Heart right ventricle (tissue), 16 donors: ENCODE results near the gene ADGRE3. TPM values are rescaled to one million over a fixed set of nuclear protein-coding genes. Genes with fewer than 3 reads are reported as not detected.

Source experiments
- ATAC-seq, 8 donors: fragments of 200-7000 bp; cut with Tn5 transposase; one replicate each; pipeline ENCODE4 v1.9.1; 2020; ENCODE audit warnings: mild to moderate bottlenecking in 8 of 8, moderate library complexity in 8 of 8, moderate number of reproducible peaks in 1 of 8
- DNase-seq, 2 donors: peaks; one replicate each; pipeline ENCODE4 v3.0.0-alpha.2; 2020
- H3K27ac ChIP-seq, 10 donors: fragments of 200-600 bp; sonication (generic) in 2 of 10; one replicate each; pipeline versions ENCODE4 v1.5.0 to v1.8.0; 2020 to 2022; ENCODE audit warnings: mild to moderate bottlenecking in 3 of 10
- H3K27me3 ChIP-seq, 7 donors: fragments of 200-600 bp; one replicate each; pipeline ENCODE4 v1.8.0; 2021 to 2022; ENCODE audit warnings: mild to moderate bottlenecking in 2 of 7
- H3K36me3 ChIP-seq, 9 donors: fragments of 200-600 bp; sonication (generic) in 1 of 9; one replicate each; pipeline versions ENCODE4 v1.5.0 to v1.8.0; 2020 to 2022; ENCODE audit warnings: mild to moderate bottlenecking in 2 of 9
- H3K4me1 ChIP-seq, 9 donors: fragments of 200-600 bp; sonication (generic) in 1 of 9; one replicate each; pipeline versions ENCODE4 v1.5.0 to v1.8.0; 2020 to 2022; ENCODE audit warnings: mild to moderate bottlenecking in 4 of 9
- H3K4me3 ChIP-seq, 10 donors: fragments of 200-600 bp; sonication (generic) in 2 of 10; one replicate each; pipeline versions ENCODE4 v1.5.0 to v1.8.0; 2020 to 2022; ENCODE audit warnings: mild to moderate bottlenecking in 7 of 10, moderate library complexity in 2 of 10
- H3K9me3 ChIP-seq, 11 donors: fragments of 200-600 bp in 10 of 11; sonication (generic) in 2 of 11; one replicate each; pipeline versions ENCODE4 v1.5.0 to v1.8.0; 2013 to 2022; ENCODE audit warnings: mild to moderate bottlenecking in 2 of 11, control low read depth in 1 of 11, moderate library complexity in 1 of 11
- WGBS, 2 donors: extraction: QIAGEN DNeasy Blood & Tissue Kit; methylation state at CpG; one replicate each; pipeline ENCODE4 v1.1.7; 2013; ENCODE audit warnings: inconsistent platforms in 1 of 2; 5-methylcytosine and 5-hydroxymethylcytosine counted together
- intact Hi-C, 10 donors: fragments of 100-400 bp; cut with DNase I; formaldehyde crosslinking; loops; one replicate each; pipeline versions ENCODE4 v1.11.1 to v1.14.2; 2022
- polyA plus RNA-seq, 2 donors: library from polyadenylated mRNA; stranded (reverse); fragments of 200-250 nt; gene quantifications; one replicate each; pipeline ENCODE4 v1.2.3, GENCODE V29; 2013
- total RNA-seq, 10 donors: library from RNA; stranded (reverse); fragmentation: NEBNext Ultra II Directional in 3 of 10; extraction: Animal tissue kit (Norgen Biotek cat#: 25700) in 3 of 10; gene quantifications; one replicate each; pipeline versions ENCODE4 v1.2.1 to v1.2.4, GENCODE V29; 2021 to 2023
- TF ChIP-seq, protein P1 (sequence below), 9 donors: fragments of 200-600 bp; sonication (generic) in 2 of 9; IDR thresholded peaks; one replicate each; pipeline versions ENCODE4 v1.5.0 to v1.8.0; 2021 to 2022; ENCODE audit warnings: antibody characterized with exemption in 9 of 9, mild to moderate bottlenecking in 5 of 9, moderate library complexity in 1 of 9
- donor health status: Arrhythmogenic right ventricular cardiomyopathy.
- donor health status: ischemic (EF 13 %, LVEDD 7.1; RV severe dilation, severe dysfunction).
- donor health status: healthy with polysubstance abuse.
- donor health status: DM: no; HTN: yes; CAD: no.
- donor health status: DM: no; HTN: no; CAD: no.
- donor health status: ischemic (EF 25% LVEDD 6.9; RV normal size, moderate dysfunction).
- donor health status: ischemic (EF 25% LVEDD 5.7; RV mildly dilated, moderate dysfunction).
- donor health status: healthy.
- donor health status: DM: yes; HTN: yes; CAD: no.
- donor health status: Ischemic cardiomyopathy.
- donor health status: ischemic (EF 35%, LVEDD 5.7; RV mildly dilated, moderate dysfunction).
- donor health status: nonischemic (EF 11% LVEDD 7.7; RV severe dilation, severe dysfunction).
- donor health status: DM: yes; HTN: yes; CAD: no.
- donor health status: PGD.
- donor health status: ischemic (EF 29% LVEDD 5.4; RV normal size, mild dysfunction).
- donor health status: nonischemic (EF 23%, LVEDD 6.1; RV moderate dilation, normal function).

The ADGRE3 gene
- total and polyA plus RNA-seq, 12 donors = 0.01 to 0.78 (median 0.23) TPM; not detected in 4

GRCh38 chr19:14575428-14575980, 99.1 kb downstream of the ADGRE3 start:
- no peak for DNase-seq
- Histone ChIP-seq H3K4me1 (peaks cover 4 to 27% (median 15%) of the 10 kb centered on the region in 9 donors), H3K27ac (no peak overlapping the region), H3K27me3 (no peaks in the 10 kb centered on the region), H3K4me3 (no peak overlapping the region), H3K9me3 (no peaks in the 10 kb centered on the region), H3K36me3 (no peaks in the 10 kb centered on the region)
- intact Hi-C loops = loop anchor here in 5 of 10 donors (5.0 to 10.0 kb wide), 5 partner anchors 109 to 319 kb away; partner anchors contain the start of gene OR7A17 (in 4 of the 5)
- 78 to 85% methylated on average over 6 of the region's 6 CpGs for WGBS, 2 donors
- TF ChIP-seq, protein P1, sequence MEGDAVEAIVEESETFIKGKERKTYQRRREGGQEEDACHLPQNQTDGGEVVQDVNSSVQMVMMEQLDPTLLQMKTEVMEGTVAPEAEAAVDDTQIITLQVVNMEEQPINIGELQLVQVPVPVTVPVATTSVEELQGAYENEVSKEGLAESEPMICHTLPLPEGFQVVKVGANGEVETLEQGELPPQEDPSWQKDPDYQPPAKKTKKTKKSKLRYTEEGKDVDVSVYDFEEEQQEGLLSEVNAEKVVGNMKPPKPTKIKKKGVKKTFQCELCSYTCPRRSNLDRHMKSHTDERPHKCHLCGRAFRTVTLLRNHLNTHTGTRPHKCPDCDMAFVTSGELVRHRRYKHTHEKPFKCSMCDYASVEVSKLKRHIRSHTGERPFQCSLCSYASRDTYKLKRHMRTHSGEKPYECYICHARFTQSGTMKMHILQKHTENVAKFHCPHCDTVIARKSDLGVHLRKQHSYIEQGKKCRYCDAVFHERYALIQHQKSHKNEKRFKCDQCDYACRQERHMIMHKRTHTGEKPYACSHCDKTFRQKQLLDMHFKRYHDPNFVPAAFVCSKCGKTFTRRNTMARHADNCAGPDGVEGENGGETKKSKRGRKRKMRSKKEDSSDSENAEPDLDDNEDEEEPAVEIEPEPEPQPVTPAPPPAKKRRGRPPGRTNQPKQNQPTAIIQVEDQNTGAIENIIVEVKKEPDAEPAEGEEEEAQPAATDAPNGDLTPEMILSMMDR (IDR thresholded peaks at IDR 0.05) = no peak
- ATAC-seq = no peak

DNA sequence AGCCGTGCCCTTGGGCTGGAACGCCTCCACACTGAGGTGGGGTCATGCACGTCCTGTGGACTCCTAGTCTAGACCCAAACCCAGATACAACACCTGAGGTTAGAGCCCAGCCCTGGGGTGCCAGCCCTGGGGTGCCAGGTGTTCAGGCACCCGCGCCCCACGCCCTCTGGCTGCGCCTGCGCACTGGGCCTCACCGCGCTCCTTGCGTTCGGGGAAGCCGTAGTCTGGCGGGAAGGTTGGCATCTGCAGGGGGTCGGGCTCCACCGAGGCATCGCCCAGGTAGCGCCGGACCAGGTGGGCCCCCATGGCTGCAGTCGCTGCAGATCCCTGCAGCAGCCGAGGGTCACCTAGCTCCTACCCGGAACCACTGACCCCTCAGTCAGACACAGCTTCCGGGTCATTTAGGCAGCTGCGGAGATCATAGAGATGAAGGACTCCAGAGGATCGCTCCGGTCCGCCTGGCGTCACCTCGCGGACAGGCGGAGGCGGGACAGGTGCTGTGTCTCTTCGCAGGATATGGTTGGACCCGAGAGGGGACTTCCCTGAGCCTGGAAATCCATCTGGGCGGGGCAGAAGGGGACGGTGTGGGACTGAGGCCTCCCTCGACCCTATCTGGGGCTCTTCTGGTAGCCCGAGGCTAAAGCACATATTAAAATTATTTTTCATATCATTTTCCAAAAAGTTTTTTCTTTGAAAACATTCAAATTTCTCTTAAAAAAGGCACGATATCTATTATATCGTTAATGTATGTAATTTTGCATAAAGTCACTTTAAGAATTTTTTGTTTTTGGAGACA, 102.8 kb downstream of the ADGRE3 start, which contains the start of gene NDUFB7:
Gene NDUFB7 (minus strand): TSS at position 372 of the 796 bp plus-strand sequence. CDS start 66 bp downstream, at position 306.
- Histone ChIP-seq H3K4me1 (peaks cover 4 to 47% (median 32%) of the 10 kb centered on the region in 9 donors), H3K36me3 (peaks cover 0 to 25% (median 0%) of the 10 kb centered on the region in 9 donors), H3K27ac (peak within 1 kb of the TSS; percentile 70 to 95 (median 92)), H3K27me3 (no peaks in the 10 kb centered on the region), H3K4me3 (peak within 1 kb of the TSS; percentile 69 to 99 (median 96)), H3K9me3 (no peaks in the 10 kb centered on the region)
- peak; percentile 89 to 92 for DNase-seq
- intact Hi-C loops = loop anchor here in 9 of 10 donors (2.0 to 10.0 kb wide), 8 partner anchors 113 to 323 kb away; partner anchors contain the start of genes OR7A17 (in 3 of the 9) and ZNF333 (in 1 of the 9)
- TF ChIP-seq, protein P1 (IDR thresholded peaks at IDR 0.05) = peak; percentile 53 to 91 (median 70)
- WGBS, 2 donors = 3% methylated on average over 40 of the region's 40 CpGs
- peak; percentile 95 to 98 (median 98) for ATAC-seq

GRCh38 chr19:14570864-14571527, 103.6 kb downstream of the ADGRE3 start:
- 41 to 43% methylated on average over 22 of the region's 22 CpGs for WGBS, 2 donors
- Histone ChIP-seq H3K27me3 (no peaks in the 10 kb centered on the region), H3K9me3 (no peaks in the 10 kb centered on the region), H3K4me3 (peak overlapping the region; percentile 69 to 99 (median 96)), H3K4me1 (peaks cover 4 to 47% (median 32%) of the 10 kb centered on the region in 9 donors), H3K27ac (peak overlapping the region in 9 of 10 donors; percentile 83 to 95 (median 93)), H3K36me3 (peaks cover 0 to 32% (median 3%) of the 10 kb centered on the region in 9 donors)
- DNase-seq (no peak), ATAC-seq (no peak)
- TF ChIP-seq, protein P1 (IDR thresholded peaks at IDR 0.05) = no peak
- intact Hi-C loops = loop anchor here in 8 of 10 donors (5.0 to 10.0 kb wide), 7 partner anchors 114 to 324 kb away; partner anchors contain the start of genes OR7A17 (in 3 of the 8) and ZNF333 (in 1 of the 8)

Other genes with a start within 250 kb of the ADGRE3 start
- 100 to 1,000 TPM in 9 of 10 donors, 10 to 100 TPM in 1; 85.2 to 176 (median 126) TPM for gene PKN1, start 241.5 kb downstream of the ADGRE3 start, total RNA-seq
- gene PKN1, start 241.5 kb downstream of the ADGRE3 start, polyA plus RNA-seq = 100 to 1,000 TPM; 108 to 146 TPM
- gene PTGER1, start 199.5 kb downstream of the ADGRE3 start, total RNA-seq = under 1 TPM in 1 of 10 donors, not detected in 9; 0.17 TPM
- gene PTGER1, start 199.5 kb downstream of the ADGRE3 start, polyA plus RNA-seq = under 1 TPM in 1 of 2 donors, not detected in 1; 0.16 TPM
- 10 to 100 TPM; 41.6 to 51.5 (median 45.8) TPM for gene GIPC1, start 178.7 kb downstream of the ADGRE3 start, total RNA-seq
- gene GIPC1, start 178.7 kb downstream of the ADGRE3 start, polyA plus RNA-seq = 10 to 100 TPM; 57.3 to 84.1 TPM
- gene DNAJB1, start 156.4 kb downstream of the ADGRE3 start, total RNA-seq = 10 to 100 TPM; 40.3 to 99.0 (median 46.4) TPM
- gene DNAJB1, start 156.4 kb downstream of the ADGRE3 start, polyA plus RNA-seq = 10 to 100 TPM; 23.6 to 44.2 TPM
- gene TECR, start 145.2 kb downstream of the ADGRE3 start, total RNA-seq = 10 to 100 TPM; 61.4 to 99.6 (median 73.1) TPM
- 100 to 1,000 TPM in 1 of 2 donors, 10 to 100 TPM in 1; 88.7 to 194 TPM for gene TECR, start 145.2 kb downstream of the ADGRE3 start, polyA plus RNA-seq
- gene NDUFB7, start 102.8 kb downstream of the ADGRE3 start, total RNA-seq = 100 to 1,000 TPM; 347 to 525 (median 467) TPM
- gene NDUFB7, start 102.8 kb downstream of the ADGRE3 start, polyA plus RNA-seq = 1,000 to 10,000 TPM; 1,131 to 1,673 TPM
- under 1 TPM in 1 of 10 donors, not detected in 9; 0.12 TPM for gene CLEC17A, start 91.8 kb downstream of the ADGRE3 start, total RNA-seq
- not detected for gene CLEC17A, start 91.8 kb downstream of the ADGRE3 start, polyA plus RNA-seq
- gene ZNF333, start 15.2 kb upstream of the ADGRE3 start, total RNA-seq = 10 to 100 TPM in 2 of 10 donors, 1 to 10 TPM in 8; 5.8 to 10.3 (median 8.5) TPM
- gene ZNF333, start 15.2 kb upstream of the ADGRE3 start, polyA plus RNA-seq = 10 to 100 TPM in 1 of 2 donors, 1 to 10 TPM in 1; 4.2 to 12.8 TPM
- 1 to 10 TPM in 4 of 10 donors, under 1 TPM in 6; 0.17 to 5.0 (median 0.87) TPM for gene ADGRE2, start 103.7 kb upstream of the ADGRE3 start, total RNA-seq
- gene ADGRE2, start 103.7 kb upstream of the ADGRE3 start, polyA plus RNA-seq = under 1 TPM; 0.38 to 0.44 TPM
- gene OR7A5, start 160.3 kb upstream of the ADGRE3 start, total RNA-seq = not detected
- not detected for gene OR7A5, start 160.3 kb upstream of the ADGRE3 start, polyA plus RNA-seq
- gene OR7C1, start 160.3 kb upstream of the ADGRE3 start, total RNA-seq = under 1 TPM in 3 of 10 donors, not detected in 7; 0.02 to 0.06 (median 0.02) TPM
- under 1 TPM; 0.01 to 0.07 TPM for gene OR7C1, start 160.3 kb upstream of the ADGRE3 start, polyA plus RNA-seq
- not detected for gene OR7A10, start 174.1 kb upstream of the ADGRE3 start, total RNA-seq
- not detected for gene OR7A10, start 174.1 kb upstream of the ADGRE3 start, polyA plus RNA-seq
- gene OR7A17, start 211.3 kb upstream of the ADGRE3 start, total RNA-seq = not detected
- not detected for gene OR7A17, start 211.3 kb upstream of the ADGRE3 start, polyA plus RNA-seq